Esophagus (tissue), 2 donors: Measurements from ENCODE around the gene MBD3L1. TPM values are rescaled to one million over a fixed set of nuclear protein-coding genes. Genes with fewer than 3 reads are reported as not detected.

ENCODE experiments used
- H3K27ac ChIP-seq, 2 donors: one replicate each; pipeline ENCODE4 v1.5.1; 2013; ENCODE audit warnings: low read depth in 2 of 2, mild to moderate bottlenecking in 2 of 2, inconsistent platforms in 1 of 2, low read length in 1 of 2, moderate library complexity in 1 of 2
- H3K27me3 ChIP-seq, 2 donors: one replicate each; pipeline ENCODE4 v1.6.1; 2013; ENCODE audit warnings: low read length in 2 of 2, control low read depth in 1 of 2, mild to moderate bottlenecking in 1 of 2; ENCODE audit not compliant: insufficient read depth in 2 of 2, control insufficient read depth in 1 of 2
- H3K36me3 ChIP-seq, 2 donors: one replicate each; pipeline ENCODE4 v1.6.1; 2013; ENCODE audit warnings: low read length in 1 of 2; ENCODE audit not compliant: control insufficient read depth in 2 of 2, insufficient read depth in 2 of 2
- H3K4me1 ChIP-seq, 2 donors: one replicate each; pipeline ENCODE4 v1.6.1; 2013; ENCODE audit warnings: low read length in 1 of 2; ENCODE audit not compliant: control insufficient read depth in 2 of 2, insufficient read depth in 2 of 2
- H3K4me3 ChIP-seq, 2 donors: one replicate each; pipeline ENCODE4 v1.5.1; 2013; ENCODE audit warnings: low read length in 2 of 2, mild to moderate bottlenecking in 2 of 2, low read depth in 1 of 2, moderate library complexity in 1 of 2
- H3K9me3 ChIP-seq, 2 donors: one replicate each; pipeline ENCODE4 v1.6.1; 2013; ENCODE audit warnings: mild to moderate bottlenecking in 2 of 2, low read depth in 1 of 2, low read length in 1 of 2, moderate library complexity in 1 of 2; ENCODE audit not compliant: control insufficient read depth in 2 of 2, insufficient read depth in 1 of 2
- WGBS, 2 donors: extraction: QIAGEN DNeasy Blood & Tissue Kit; methylation state at CpG; one replicate each; pipeline ENCODE4 v1.1.7; 2013; 5-methylcytosine and 5-hydroxymethylcytosine counted together
- polyA plus RNA-seq, 2 donors: library from polyadenylated mRNA; stranded (reverse); fragments of 200-250 nt; gene quantifications; one replicate each; pipeline ENCODE4 v1.2.3, GENCODE V29; 2013
- donor health status: healthy with polysubstance abuse.
- donor health status: Bipolar disorder and iron deficiency.

Gene MBD3L1
- polyA plus RNA-seq, 2 donors, result not detected

- no peaks in the 10 kb centered on the region for H3K36me3 ChIP-seq
- H3K4me3 ChIP-seq, result no peak overlapping the region
- no peak overlapping the region for H3K27ac ChIP-seq
- H3K4me1 ChIP-seq, result no peaks in the 10 kb centered on the region
- no peaks in the 10 kb centered on the region for H3K27me3 ChIP-seq
- H3K9me3 ChIP-seq, result peaks cover 0 to 3% of the 10 kb centered on the region in 2 donors
These were observed 34.2 kb downstream of the MBD3L1 start for GRCh38 chr19:8866344-8866743.

- no peaks in the 10 kb centered on the region for H3K4me1 ChIP-seq
- no peaks in the 10 kb centered on the region for H3K9me3 ChIP-seq
- H3K4me3 ChIP-seq, result no peak overlapping the region
- no peaks in the 10 kb centered on the region for H3K27me3 ChIP-seq
- no peaks in the 10 kb centered on the region for H3K36me3 ChIP-seq
- WGBS, 2 donors, result 23 to 24% methylated on average over 6 of the region's 6 CpGs
- H3K27ac ChIP-seq, result no peak overlapping the region
These were observed 45.9 kb downstream of the MBD3L1 start for GRCh38 chr19:8877854-8878705.

DNA sequence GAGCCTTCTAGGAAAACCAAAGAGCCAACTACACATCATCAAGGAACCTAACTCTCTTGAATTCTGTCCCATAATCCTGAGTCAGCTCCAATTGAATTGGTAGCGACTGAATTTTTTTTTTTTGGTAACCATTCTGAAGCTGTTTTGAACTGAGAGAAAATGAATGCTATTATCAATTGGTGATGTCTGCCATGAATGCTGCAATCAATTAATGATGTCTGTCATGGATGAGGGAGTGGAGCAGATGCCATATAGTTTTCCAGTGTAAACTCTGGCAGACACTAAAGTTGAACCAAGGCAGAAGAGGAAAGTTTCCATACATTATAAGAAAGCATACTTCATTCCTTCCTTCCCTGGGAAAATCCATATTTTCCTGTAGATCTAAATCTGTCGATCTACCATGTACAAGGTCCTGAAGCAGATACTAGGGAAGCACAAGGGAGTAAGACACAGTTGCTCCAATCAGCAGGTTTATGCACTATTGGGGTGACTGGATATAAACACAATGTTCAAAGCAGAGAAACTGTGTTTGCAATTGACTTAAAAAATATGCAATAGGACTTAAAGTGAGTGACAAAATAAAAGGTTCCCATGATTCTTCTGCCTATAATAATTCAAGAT is 48.8 kb downstream of the MBD3L1 start:
- Histone ChIP-seq H3K27ac (no peak overlapping the region), H3K36me3 (no peaks in the 10 kb centered on the region), H3K4me3 (no peak overlapping the region), H3K27me3 (no peaks in the 10 kb centered on the region), H3K4me1 (no peaks in the 10 kb centered on the region), H3K9me3 (peaks cover 4 to 9% of the 10 kb centered on the region in 2 donors)
- 73 to 80% methylated on average over 2 of the region's 2 CpGs for WGBS, 2 donors

DNA sequence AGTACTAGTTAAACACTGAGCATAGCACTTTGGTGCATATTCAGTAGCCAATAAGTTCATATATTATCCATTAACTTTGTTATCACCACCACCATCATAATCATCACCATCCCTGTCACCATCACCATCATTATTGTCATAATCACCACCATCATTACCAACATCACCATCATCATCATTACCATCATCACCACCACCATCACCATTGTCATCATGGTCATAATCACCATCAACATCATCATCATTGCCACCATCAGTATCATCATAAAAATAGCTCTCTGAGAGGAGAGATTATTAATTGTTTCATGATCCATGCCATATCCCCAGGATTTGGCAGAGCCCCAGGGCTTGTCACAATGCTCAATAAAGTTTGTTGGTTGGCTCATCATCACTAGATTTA is 49.3 kb downstream of the MBD3L1 start:
- Histone ChIP-seq H3K4me1 (no peaks in the 10 kb centered on the region), H3K4me3 (no peak overlapping the region), H3K9me3 (peaks cover 6 to 9% of the 10 kb centered on the region in 2 donors), H3K36me3 (no peaks in the 10 kb centered on the region), H3K27ac (no peak overlapping the region), H3K27me3 (no peaks in the 10 kb centered on the region)

GRCh38 chr19:8884416-8884815 is 52.2 kb downstream of the MBD3L1 start:
- no peaks in the 10 kb centered on the region for H3K27me3 ChIP-seq
- no peak overlapping the region for H3K27ac ChIP-seq
- H3K9me3 ChIP-seq, result peaks cover 9 to 13% of the 10 kb centered on the region in 2 donors
- H3K36me3 ChIP-seq, result no peaks in the 10 kb centered on the region
- no peaks in the 10 kb centered on the region for H3K4me1 ChIP-seq
- no peak overlapping the region for H3K4me3 ChIP-seq

DNA sequence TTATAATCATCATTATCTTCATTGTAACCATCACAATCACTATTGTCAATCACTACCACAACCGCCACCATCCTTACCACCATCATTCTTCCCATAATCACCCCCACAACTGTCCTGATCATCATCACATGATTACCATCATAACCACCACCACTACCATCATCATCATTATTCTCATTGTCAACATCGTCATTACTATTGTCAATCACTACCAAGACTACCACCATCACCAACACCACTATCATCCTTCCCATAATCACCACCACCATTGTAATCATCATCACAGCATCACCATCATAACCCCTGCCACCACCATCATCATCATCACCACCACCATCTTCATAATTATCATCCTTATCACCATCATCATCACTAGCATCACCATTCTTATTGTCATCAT is 55.2 kb downstream of the MBD3L1 start:
- Histone ChIP-seq H3K27me3 (no peaks in the 10 kb centered on the region), H3K27ac (no peak overlapping the region), H3K36me3 (no peaks in the 10 kb centered on the region), H3K9me3 (peaks cover 13% of the 10 kb centered on the region in 2 donors), H3K4me3 (no peak overlapping the region), H3K4me1 (no peaks in the 10 kb centered on the region)
- WGBS, 2 donors, result 70 to 72% methylated on average over 2 of the region's 2 CpGs

- Histone ChIP-seq H3K27ac (no peak overlapping the region), H3K27me3 (no peaks in the 10 kb centered on the region), H3K4me1 (no peaks in the 10 kb centered on the region), H3K36me3 (no peaks in the 10 kb centered on the region), H3K9me3 (peaks cover 7 to 9% of the 10 kb centered on the region in 2 donors), H3K4me3 (no peak overlapping the region)
These were observed 58.1 kb downstream of the MBD3L1 start for GRCh38 chr19:8890260-8890659.

Other genes starting within 250 kb of the MBD3L1 start
- gene ADAMTS10, start 221.7 kb upstream of the MBD3L1 start, polyA plus RNA-seq, result 10 to 100 TPM in 1 of 2 donors, 1 to 10 TPM in 1; 7.3 to 11.7 TPM
- not detected for gene NFILZ, start 201.7 kb upstream of the MBD3L1 start, polyA plus RNA-seq
- gene ACTL9, start 133.6 kb upstream of the MBD3L1 start, polyA plus RNA-seq, result not detected
- not detected for gene OR2Z1, start 110.7 kb upstream of the MBD3L1 start, polyA plus RNA-seq
- gene ZNF558, start 73 bp upstream of the MBD3L1 start, polyA plus RNA-seq, result 10 to 100 TPM in 1 of 2 donors, 1 to 10 TPM in 1; 8.5 to 11.8 TPM
- gene MUC16, start 178.0 kb downstream of the MBD3L1 start, polyA plus RNA-seq, result under 1 TPM; 0.04 to 0.06 TPM